GM12872 (cell line): Measurements from ENCODE around the gene SNCA.

Source experiments
- CTCF ChIP-seq: IDR thresholded peaks from 3 replicates; pipeline ENCODE4 v1.5.1; 2011; ENCODE audit warnings: low read depth, mild to moderate bottlenecking, low read length, moderate library complexity; ENCODE audit not compliant: insufficient read depth

The SNCA gene

GRCh38 chr4:89836897-89837384 lies at the start of gene SNCA:
Gene SNCA, minus strand, starts transcription at chr4:89837161. Its CDS starts 1,494 bp downstream, at chr4:89835667.
- TF ChIP-seq CTCF, result no peak

- no peak for TF ChIP-seq CTCF
These were observed 42.3 kb upstream of the SNCA start for GRCh38 chr4:89879215-89879614.

GRCh38 chr4:89878611-89879010 lies 41.6 kb upstream of the SNCA start:
- TF ChIP-seq CTCF, result no peak

- TF ChIP-seq CTCF, result no peak
These were observed 39.6 kb upstream of the SNCA start for GRCh38 chr4:89876548-89876947.

DNA sequence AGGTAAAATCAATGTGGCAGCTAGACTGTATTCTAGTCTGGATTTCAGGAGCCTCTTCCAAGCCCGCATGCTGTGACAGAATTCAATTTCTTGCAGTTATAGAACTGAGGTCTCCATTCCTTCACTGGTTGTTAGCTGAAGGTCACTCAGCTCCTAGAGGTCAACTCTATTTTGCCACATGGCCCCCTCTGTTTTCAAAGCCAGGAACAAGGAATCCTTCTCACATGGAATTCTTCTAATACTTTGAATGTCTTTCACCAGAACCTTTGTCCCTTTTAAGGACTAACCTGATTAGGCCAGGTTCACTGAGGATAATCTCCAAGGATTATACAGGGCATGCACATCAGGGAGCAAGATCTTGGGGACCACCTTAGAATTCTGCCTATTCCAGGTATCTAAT lies 34.2 kb upstream of the SNCA start:
- no peak for TF ChIP-seq CTCF

DNA sequence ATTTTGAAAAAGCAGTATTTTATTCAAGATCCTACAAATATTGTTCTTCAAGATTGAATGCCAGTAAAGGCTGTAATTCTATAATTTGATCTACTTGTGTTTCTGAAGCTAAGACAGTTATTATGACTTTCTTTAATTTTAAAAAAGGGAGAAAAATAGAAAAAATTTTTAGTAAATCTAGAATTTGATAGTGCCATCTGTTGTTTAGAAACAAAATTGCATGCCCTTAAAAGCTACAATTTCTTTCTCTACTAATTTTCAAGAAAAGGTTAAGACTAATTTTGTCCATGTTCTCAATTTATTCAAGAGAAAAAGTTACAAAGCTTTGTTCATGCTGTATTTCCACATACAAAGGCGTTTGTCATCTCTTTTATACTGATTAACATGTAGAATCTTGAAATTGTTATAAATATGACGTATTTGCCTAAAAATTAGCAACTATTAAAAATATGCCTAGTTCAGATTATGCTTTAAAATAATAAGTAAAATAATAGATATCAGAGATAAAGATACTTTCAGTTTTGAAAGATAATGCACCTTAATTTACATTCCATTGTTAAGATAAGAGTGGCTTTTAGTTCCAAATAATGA lies 32.1 kb upstream of the SNCA start:
- peak; percentile 29; the same call in 1 of the 3 replicates for TF ChIP-seq CTCF

DNA sequence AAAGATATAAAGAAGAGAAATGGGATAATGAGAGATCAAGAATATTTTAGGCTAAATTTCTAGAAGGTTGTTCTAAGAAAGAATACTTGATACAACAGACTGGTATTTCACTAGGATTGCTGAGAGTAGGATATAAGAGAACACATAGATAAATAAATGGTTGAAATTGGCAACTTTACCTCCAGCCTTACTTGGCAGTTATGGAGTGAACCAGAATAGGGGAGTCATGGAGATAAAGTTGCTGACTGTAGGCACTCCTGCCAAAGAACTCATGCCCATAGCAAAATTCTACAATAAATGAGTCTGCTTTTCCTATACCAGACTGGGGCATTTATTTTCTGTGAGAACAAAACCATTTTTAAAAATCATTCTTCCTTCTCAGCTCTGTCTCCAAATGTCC lies 31.3 kb upstream of the SNCA start:
- no peak for TF ChIP-seq CTCF
